C4-2B (cell line): ENCODE data around the gene TUBGCP2.

Experiments
- H3K27ac ChIP-seq: fragments of 450-650 bp; 2 replicates; pipeline ENCODE4 v1.5.1; 2017
- ZFX ChIP-seq: fragments of 450-650 bp; IDR thresholded peaks from 2 replicates; pipeline ENCODE4 v1.6.1; 2017
- TF ChIP-seq, protein P1 (sequence below): fragments of 450-650 bp; conservative IDR thresholded peaks from 2 replicates; pipeline ENCODE4 v1.5.1; 2017; ENCODE audit warnings: mild to moderate bottlenecking

TUBGCP2 gene

DNA sequence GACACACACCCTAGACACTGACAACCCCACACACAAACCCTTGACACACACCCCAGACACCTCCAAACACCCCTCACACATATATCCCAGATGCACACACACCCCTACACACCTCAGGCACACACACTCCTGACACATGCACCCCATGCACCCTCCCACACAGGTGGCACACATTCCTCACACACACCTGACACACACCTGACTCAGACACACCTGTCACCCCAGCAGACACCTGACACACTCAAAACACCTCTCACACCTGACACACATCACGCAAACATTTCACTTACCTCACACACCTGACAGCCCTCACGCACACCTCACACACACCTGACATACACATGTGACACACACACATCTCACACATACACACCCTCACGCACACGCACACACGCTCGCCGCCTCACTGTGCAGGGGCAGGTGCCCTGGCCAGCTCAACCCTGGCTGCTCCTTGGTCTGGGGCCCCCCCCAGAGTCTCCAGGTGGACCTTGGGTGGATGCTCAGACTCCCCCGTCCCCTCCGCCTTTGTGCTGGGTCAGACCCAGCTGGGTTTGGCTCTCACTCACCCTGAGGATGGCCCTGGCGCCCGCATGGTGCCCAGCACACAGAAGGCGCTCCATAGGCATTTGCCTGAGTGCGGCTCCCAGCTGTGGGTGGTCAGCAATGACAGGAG, 31.2 kb upstream of the TUBGCP2 start:
- H3K27ac ChIP-seq: no peak overlapping the region
- no peak for TF ChIP-seq ZFX
- TF ChIP-seq, protein P1, sequence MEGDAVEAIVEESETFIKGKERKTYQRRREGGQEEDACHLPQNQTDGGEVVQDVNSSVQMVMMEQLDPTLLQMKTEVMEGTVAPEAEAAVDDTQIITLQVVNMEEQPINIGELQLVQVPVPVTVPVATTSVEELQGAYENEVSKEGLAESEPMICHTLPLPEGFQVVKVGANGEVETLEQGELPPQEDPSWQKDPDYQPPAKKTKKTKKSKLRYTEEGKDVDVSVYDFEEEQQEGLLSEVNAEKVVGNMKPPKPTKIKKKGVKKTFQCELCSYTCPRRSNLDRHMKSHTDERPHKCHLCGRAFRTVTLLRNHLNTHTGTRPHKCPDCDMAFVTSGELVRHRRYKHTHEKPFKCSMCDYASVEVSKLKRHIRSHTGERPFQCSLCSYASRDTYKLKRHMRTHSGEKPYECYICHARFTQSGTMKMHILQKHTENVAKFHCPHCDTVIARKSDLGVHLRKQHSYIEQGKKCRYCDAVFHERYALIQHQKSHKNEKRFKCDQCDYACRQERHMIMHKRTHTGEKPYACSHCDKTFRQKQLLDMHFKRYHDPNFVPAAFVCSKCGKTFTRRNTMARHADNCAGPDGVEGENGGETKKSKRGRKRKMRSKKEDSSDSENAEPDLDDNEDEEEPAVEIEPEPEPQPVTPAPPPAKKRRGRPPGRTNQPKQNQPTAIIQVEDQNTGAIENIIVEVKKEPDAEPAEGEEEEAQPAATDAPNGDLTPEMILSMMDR: no peak

DNA sequence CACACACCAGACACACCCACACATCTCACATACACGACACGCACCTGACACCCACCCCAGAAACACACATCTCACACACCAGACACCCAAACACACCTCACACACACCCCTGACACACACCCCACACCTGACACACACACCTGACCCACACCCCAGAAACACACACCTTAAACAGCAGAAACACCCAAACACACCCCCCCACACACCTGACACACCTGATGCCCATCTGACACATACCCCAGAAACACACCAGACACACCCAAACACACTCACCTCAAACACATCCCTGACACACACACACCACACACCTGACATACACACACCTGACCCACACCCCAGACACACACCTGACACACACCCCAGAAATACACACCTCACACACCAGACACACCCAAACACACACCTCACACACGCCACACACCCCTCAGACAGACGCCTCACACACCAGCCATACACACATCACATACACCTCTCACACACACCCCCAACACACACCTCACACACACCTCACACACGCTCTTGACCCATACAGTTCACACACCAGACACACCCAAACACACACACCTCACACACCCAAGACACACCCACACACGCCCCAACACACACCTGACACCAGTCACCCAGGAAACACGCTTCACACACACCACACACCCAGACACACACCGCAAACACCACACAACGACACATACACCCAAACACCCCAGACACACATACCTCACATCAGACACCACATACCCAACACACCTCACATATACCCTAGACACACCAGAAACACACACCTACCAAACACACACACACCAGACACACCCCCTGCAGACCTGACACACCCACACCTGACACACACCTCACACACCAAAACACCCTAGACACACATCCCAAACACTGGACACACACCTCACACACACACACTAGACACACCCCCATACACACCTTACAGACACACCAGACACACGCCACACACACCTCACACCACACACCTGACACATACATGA, 29.7 kb upstream of the TUBGCP2 start:
- H3K27ac ChIP-seq: no peak overlapping the region
- TF ChIP-seq, protein P1: no peak
- TF ChIP-seq ZFX: no peak

DNA sequence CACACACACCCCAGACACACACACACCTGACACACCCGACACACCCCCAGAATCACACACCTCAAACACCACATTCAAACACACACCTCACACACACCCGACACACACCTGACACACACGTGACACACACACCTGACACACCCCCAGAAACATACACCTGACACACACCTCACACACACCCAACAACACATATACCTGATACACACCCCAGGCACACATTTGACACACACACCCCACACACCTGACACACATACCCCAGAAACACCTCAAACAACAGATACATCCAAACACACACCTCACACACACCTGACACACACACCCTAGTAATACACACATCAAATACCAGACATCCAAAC, 28.7 kb upstream of the TUBGCP2 start:
- no peak overlapping the region for H3K27ac ChIP-seq
- TF ChIP-seq ZFX: no peak
- TF ChIP-seq, protein P1: no peak

DNA sequence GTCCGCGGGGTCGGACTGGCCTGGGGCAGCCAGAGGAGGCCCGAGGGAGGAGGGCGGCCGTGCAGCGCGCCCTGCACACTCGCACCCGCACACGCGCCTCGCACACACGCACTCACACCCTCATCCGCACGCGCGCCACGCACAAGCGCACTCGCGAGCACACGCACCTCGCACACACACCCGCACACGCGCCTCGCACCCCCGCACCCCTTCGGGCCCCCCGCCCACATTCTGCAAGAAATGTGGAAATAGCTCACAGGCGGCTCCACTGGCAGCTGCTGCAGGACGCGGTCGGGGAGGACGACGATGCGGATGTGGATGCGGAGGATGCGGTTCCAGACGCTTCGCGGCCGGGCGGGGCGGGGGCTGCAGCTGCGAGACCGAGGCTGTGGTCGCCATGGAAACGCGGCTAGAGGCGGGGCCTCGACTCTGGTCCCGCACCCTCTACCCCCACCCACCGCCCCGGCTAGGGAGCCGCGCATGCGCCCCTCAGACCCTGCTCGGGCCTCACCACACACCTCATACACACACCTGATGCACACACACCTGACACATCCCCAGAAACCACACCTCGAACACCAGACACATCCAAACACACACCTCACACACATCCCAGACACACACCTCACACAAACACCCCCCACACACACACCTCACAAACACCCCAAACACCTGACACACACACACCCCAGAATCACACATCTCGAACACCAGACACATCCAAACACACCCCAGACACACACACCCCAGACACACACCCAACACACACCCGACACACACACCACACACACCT, 28.1 kb upstream of the TUBGCP2 start, which contains the start of gene CALY:
Gene CALY, minus strand, starts transcription at position 320 of the 793 bp plus-strand sequence. CDS start 7,907 bp downstream, outside the sequence.
- no peak within 1 kb of the TSS for H3K27ac ChIP-seq
- TF ChIP-seq ZFX: no peak
- TF ChIP-seq, protein P1: no peak

DNA sequence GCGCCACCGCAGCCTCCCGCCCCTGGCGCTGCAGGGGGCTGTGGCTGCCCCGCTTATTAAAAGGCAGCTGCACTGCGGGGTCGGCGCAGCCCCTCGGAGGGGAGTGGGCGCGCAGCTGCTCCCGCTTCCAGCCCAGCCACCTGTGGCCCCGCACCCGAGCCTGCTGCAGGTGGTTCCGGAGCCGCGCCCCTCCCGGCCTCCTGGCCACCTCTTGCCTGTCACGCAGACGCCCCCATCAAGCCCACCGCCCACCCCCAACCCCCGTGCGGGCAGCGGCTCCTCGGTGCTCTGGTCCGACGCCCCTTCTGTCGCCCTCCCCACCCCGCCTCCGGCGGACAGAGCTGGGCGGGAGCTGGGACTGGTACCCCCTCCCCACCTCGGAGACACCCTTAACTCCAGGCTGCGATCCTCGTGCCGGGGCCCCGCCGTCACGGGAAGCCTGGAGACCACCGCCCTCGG, 27.5 kb upstream of the TUBGCP2 start:
- TF ChIP-seq ZFX: no peak
- TF ChIP-seq, protein P1: no peak
- no peak overlapping the region for H3K27ac ChIP-seq

DNA sequence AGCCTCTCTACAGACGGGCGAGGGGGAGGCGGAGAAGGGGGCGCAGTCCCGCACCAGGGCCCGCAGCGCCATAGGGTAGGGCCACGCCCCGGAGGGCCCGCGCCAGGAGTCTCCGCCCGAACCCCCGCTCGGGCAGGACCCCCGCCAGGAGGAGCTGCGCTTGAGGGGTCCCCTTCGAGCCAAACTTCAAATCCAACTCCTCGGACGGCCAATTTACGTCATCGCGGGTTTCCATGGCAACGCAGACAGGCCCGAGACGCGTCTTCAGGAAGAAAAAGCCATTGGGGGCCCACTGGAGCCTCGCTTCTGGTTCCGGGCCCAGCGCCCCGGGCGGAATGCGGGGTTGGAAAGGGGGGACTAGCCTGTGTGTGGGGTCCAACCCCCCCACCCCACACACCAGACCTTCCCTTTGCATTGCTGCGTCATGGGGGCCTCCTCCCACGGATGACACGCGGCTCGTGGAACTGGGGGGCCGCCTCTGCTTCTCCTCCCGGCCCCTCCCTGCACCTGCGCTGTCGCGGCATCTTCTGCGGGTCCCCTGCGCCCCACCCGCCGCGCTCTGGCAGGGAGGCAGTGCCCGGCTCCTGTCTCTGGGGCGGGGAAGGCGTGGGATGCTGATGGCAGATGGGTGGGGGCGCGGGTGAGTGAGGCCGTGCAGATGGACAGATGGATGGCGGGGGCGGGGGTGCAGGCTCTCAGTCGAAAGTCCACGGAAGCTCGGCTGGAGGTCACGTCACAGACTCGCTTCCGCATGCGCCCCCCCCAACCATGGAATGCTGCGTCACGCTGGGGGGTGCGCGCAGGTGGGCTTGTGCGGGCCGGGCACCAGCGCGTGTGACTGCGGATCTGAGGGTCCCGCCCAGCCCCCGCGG, 26.8 kb upstream of the TUBGCP2 start:
- no peak overlapping the region for H3K27ac ChIP-seq
- TF ChIP-seq, protein P1: no peak
- TF ChIP-seq ZFX: no peak
